Tibial nerve (tissue), 4 donors: Measurements from ENCODE around the gene LCNL1.

ENCODE experiments used
- EP300 ChIP-seq, 2 donors: sonication (generic); formaldehyde crosslinking; IDR thresholded peaks; one replicate each; pipeline ENCODE4 v1.6.1; 2017; ENCODE audit warnings: antibody characterized with exemption in 2 of 2, mild to moderate bottlenecking in 1 of 2
- POLR2A ChIP-seq, 2 donors: fragments of 450-650 bp; IDR thresholded peaks; one replicate each; pipeline ENCODE4 v1.6.1; 2017; ENCODE audit warnings: antibody characterized with exemption in 2 of 2, mild to moderate bottlenecking in 2 of 2, moderate library complexity in 2 of 2
- TF ChIP-seq, protein P1 (sequence below), 5 experiments: fragments of 200-600 bp in 3 of 5; fragments of 450-650 bp in 2 of 5; sonication (generic) in 3 of 5; IDR thresholded peaks; one replicate each; pipeline ENCODE4 v1.5.1; 2016 to 2019; ENCODE audit warnings: antibody characterized with exemption in 5 of 5, mild to moderate bottlenecking in 3 of 5, moderate library complexity in 2 of 5

DNA sequence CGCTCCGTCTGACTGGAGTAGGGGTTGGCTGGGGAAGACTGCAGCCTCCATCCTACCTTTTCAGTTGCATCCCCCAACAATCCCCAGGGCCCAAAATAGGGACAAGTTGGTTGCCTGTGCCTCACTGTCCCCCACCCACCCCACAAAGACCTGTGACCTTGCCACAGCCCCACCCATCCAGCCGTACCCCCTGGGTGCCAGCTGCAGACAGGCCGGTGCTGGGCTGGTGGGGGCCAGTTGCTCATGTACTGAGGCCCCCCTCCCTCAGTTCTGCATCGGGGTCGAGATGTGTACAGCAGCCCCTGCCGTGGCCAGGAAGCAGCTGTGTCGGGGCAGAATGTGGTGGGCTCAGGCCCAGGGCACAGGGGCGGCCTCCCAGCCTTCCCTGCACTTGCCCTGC is 374 bp downstream of the LCNL1 start:
- TF ChIP-seq, protein P1, sequence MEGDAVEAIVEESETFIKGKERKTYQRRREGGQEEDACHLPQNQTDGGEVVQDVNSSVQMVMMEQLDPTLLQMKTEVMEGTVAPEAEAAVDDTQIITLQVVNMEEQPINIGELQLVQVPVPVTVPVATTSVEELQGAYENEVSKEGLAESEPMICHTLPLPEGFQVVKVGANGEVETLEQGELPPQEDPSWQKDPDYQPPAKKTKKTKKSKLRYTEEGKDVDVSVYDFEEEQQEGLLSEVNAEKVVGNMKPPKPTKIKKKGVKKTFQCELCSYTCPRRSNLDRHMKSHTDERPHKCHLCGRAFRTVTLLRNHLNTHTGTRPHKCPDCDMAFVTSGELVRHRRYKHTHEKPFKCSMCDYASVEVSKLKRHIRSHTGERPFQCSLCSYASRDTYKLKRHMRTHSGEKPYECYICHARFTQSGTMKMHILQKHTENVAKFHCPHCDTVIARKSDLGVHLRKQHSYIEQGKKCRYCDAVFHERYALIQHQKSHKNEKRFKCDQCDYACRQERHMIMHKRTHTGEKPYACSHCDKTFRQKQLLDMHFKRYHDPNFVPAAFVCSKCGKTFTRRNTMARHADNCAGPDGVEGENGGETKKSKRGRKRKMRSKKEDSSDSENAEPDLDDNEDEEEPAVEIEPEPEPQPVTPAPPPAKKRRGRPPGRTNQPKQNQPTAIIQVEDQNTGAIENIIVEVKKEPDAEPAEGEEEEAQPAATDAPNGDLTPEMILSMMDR (IDR thresholded peaks at IDR 0.05) = no peak
- TF ChIP-seq EP300 (IDR thresholded peaks at IDR 0.05) (no peak), POLR2A (IDR thresholded peaks at IDR 0.05) (no peak)
